NCI-H748 (cell line): ENCODE measurements around the gene CHIC1.
"Not testable (repeated sequence)": the region's sequence is repeated elsewhere in the genome, so short reads cannot be mapped to it uniquely, and the experiment has no call there.

Source experiments
- DNase-seq: peaks from one replicate; lab custom pipeline; 2025; ENCODE audit not compliant: unreplicated experiment; lab: John Stamatoyannopoulos, UW

Gene CHIC1

GRCh38 chrX:73562984-73563737, at the start of gene CHIC1:
Gene CHIC1, plus strand, starts transcription at chrX:73563197. Its CDS starts 88 bp downstream, at chrX:73563285.
- DNase-seq: peak; percentile 82

GRCh38 chrX:73522823-73523222, 40.2 kb upstream of the CHIC1 start:
- DNase-seq: not testable (repeated sequence)

- no peak for DNase-seq
Measured at GRCh38 chrX:73524906-73525305, 38.1 kb upstream of the CHIC1 start.

GRCh38 chrX:73525928-73526690, 36.9 kb upstream of the CHIC1 start:
- no peak for DNase-seq

- not testable (repeated sequence) for DNase-seq
Measured at GRCh38 chrX:73531655-73532054, 31.3 kb upstream of the CHIC1 start.

- no peak for DNase-seq
Measured at GRCh38 chrX:73556159-73556558, 6.8 kb upstream of the CHIC1 start.

GRCh38 chrX:73561801-73562200, 1.2 kb upstream of the CHIC1 start:
- peak; percentile 14 for DNase-seq

- DNase-seq: no peak
Measured at GRCh38 chrX:73562458-73562857, 539 bp upstream of the CHIC1 start.

- no peak for DNase-seq
Measured at GRCh38 chrX:73563738-73564068, 706 bp downstream of the CHIC1 start.

GRCh38 chrX:73577361-73577760, 14.4 kb downstream of the CHIC1 start:
- peak; percentile 53 for DNase-seq

- peak; percentile 3 for DNase-seq
Measured at GRCh38 chrX:73581002-73581628, 18.1 kb downstream of the CHIC1 start.

GRCh38 chrX:73597758-73598157, 34.8 kb downstream of the CHIC1 start:
- not testable (repeated sequence) for DNase-seq

- DNase-seq: no peak
Measured at GRCh38 chrX:73615022-73615421, 52.0 kb downstream of the CHIC1 start.

GRCh38 chrX:73641669-73642068, 78.7 kb downstream of the CHIC1 start:
- DNase-seq: not testable (repeated sequence)

- DNase-seq: no peak
Measured at GRCh38 chrX:73647212-73647611, 84.2 kb downstream of the CHIC1 start.

- DNase-seq: no peak
Measured at GRCh38 chrX:73647632-73648322, 84.8 kb downstream of the CHIC1 start.

- not testable (repeated sequence) for DNase-seq
Measured at GRCh38 chrX:73661322-73661721, 98.3 kb downstream of the CHIC1 start.

GRCh38 chrX:73668779-73669178, 105.8 kb downstream of the CHIC1 start:
- no peak for DNase-seq

GRCh38 chrX:73681408-73681807, 118.4 kb downstream of the CHIC1 start:
- DNase-seq: no peak

- no peak for DNase-seq
Measured at GRCh38 chrX:73683236-73683859, 120.4 kb downstream of the CHIC1 start.

GRCh38 chrX:73707014-73707413, 144.0 kb downstream of the CHIC1 start:
- DNase-seq: not testable (repeated sequence)
